ENCODE measurements around the gene APOA5.
"Not testable (repeated sequence)": the region's sequence is repeated elsewhere in the genome, so short reads cannot be mapped to it uniquely, and the experiment has no call there.

The APOA5 gene

DNA sequence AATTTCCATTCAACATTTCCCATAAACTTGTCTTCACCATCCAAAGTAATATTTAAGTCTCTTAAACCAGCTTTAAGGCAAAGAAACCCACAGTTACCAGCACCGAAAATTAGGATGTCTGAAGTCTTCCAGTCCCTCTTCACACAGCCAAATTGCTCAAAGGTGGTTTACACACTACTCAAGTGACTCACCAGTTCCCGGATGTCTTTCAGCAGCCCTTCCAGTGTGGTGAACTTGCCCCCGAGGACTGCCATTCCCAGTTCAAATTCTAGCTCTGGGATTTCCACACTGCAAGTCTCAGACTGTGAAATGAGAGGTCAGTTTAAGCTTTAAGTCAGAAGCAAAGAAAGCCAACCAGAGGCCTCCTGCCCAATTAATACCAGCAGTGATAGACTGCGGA is 9.0 kb downstream of the APOA5 start:
- DNase-seq (ENCODE audit: low read depth, low spot score) = no peak
- H3K4me3 ChIP-seq (ENCODE audit: low read length) = no peak overlapping the region

DNA sequence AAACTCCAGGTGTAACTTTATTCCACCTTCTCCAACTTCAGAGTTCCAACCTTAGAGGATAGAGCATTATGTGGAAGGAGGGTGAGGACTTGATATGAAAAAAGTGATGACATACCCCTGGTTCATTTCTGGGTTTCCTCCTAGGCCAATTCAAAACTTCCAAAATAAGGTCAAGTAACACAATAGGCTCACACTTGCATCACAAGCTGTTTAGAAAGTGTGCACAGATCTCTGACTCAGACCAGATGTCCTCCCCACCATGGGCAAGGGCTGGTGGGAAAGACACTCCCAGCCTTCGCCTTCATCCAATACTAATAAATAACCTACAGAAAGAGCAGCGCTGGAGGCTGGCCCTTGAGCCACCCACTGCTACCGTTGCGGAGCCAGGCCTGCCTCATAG is 13.1 kb downstream of the APOA5 start:
- no peak for DNase-seq (ENCODE audit: low read depth, low spot score)
- no peak overlapping the region for H3K4me3 ChIP-seq (ENCODE audit: low read length)

DNA sequence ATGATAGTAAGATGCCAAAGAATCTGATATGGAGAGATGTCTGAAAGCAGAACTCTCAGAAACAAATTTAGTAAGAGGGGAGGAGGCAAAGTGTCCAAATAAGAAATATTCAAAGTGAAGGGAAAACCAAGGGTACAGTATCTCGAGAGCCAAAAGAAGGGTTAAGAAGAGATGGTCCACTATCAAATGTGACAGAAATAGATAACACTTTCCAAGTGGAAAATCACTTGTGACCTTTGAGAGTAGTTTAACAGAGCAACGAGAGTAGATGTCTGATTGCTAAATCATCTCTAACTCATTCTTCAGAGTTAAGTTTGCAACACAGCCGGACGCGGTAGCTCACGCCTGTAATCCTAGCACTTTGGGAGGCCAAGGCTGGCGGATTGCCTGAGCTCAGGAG is 14.6 kb downstream of the APOA5 start:
- DNase-seq (ENCODE audit: low read depth, low spot score) = no peak
- H3K4me3 ChIP-seq (ENCODE audit: low read length) = no peak overlapping the region

DNA sequence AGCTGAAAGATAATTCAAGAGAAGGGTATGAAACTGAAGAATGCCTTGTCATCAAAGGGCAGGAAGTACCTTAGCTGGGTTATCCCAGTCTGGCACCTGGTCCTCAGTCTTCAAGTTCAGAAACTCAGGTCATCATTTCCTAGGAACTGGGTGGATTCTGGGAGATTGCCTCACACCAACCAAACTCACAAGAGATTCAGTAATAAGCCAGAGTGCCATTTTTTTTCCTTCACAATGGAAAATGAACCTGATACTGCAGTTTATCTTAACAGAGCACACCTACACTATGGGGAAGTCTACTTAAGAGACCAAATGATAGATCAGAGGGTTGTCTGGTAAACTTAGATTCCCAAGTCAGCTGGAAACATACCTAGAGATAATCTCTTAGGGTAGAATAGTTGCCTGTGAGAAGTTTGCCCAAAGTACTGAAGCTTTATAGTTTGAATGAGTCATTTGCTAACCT is 15.1 kb downstream of the APOA5 start:
- no peak for DNase-seq (ENCODE audit: low read depth, low spot score)
- no peak overlapping the region for H3K4me3 ChIP-seq (ENCODE audit: low read length)

DNA sequence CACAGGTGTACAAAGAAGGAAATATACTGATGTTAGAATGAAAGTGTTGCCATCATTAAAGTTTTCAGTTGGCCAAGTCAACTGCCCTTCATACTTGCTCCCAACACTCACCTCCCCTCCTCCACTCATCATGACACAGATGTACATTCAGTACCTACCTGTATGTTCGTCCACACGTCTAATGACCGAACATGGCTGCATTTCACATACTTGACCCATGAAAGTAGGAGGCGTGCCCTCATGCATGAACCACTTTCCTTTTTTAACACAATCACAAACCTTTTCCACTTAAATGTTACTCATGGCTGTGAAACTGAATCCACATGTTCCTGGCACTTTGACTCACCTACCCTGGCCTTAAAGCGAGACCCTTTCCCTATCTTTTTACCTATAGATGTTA is 15.7 kb downstream of the APOA5 start:
- no peak overlapping the region for H3K4me3 ChIP-seq (ENCODE audit: low read length)

DNA sequence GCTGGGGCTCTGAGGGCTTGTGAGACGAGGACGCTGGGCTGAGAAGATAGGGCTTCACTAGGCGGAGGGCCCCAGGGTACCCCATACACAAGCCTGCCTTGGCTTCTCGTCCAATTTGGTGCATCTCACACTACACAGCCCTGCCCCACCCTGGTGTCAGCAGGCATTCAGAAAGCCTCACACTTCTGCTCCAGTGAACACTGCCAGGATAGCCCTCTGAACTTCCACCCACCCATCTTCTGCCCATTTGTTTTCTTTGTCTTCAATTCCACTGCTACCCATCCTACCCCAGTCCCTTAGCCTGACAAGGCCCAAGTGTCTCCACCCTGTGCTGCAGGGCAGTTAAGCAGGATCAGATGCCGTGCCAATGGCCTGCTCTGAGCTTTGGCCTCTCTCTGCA is 17.0 kb downstream of the APOA5 start:
- DNase-seq (ENCODE audit: low read depth, low spot score) = no peak
- H3K4me3 ChIP-seq (ENCODE audit: low read length) = no peak overlapping the region

More for the DNA sequence above, 15.7 kb downstream of the APOA5 start:
- DNase-seq (ENCODE audit: low read depth, low spot score) = no peak

DNA sequence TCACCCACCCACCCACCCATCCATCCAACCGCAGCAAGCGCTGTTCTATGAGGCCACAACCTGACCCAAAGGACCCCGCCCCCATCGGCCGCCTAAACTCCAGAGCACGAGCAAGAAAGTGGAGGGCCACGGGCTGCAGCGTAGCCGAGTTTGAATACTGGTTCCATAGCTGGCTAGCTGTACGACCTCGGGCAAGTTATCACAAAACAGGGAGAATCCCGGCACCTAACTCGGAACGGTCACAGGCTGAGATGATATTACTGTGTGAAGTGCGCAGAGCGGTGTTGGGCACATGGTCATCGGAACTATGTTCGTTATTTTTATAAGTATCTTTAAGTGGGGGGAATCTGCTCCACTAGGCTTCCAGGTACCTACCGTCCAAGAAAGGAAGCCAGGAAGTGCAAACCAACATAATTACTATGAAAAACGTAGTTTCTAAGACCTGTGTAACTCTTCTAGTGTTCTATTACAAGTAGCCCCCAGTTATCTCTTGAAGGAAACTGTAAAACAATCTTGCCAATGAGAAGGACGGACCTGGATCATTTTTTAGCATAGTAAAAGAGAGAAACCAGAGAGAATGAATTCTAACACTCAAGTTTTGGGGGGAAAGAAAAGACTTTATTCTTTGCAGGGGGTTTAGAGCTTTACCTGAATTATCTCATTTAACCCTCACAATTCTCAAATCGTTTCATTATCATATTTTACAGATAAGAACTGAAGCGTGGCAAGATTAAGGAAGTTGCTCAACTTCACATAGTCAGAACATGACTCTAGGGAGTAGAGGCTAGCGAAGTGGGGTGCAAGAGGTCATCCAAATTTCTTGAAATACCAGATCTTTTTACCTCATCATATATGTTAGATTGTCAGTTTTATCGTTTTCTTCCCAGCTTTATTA is 18.2 kb downstream of the APOA5 start:
- H3K4me3 ChIP-seq (ENCODE audit: low read length) = peak overlapping the region; percentile 74
- no peak for DNase-seq (ENCODE audit: low read depth, low spot score)

DNA sequence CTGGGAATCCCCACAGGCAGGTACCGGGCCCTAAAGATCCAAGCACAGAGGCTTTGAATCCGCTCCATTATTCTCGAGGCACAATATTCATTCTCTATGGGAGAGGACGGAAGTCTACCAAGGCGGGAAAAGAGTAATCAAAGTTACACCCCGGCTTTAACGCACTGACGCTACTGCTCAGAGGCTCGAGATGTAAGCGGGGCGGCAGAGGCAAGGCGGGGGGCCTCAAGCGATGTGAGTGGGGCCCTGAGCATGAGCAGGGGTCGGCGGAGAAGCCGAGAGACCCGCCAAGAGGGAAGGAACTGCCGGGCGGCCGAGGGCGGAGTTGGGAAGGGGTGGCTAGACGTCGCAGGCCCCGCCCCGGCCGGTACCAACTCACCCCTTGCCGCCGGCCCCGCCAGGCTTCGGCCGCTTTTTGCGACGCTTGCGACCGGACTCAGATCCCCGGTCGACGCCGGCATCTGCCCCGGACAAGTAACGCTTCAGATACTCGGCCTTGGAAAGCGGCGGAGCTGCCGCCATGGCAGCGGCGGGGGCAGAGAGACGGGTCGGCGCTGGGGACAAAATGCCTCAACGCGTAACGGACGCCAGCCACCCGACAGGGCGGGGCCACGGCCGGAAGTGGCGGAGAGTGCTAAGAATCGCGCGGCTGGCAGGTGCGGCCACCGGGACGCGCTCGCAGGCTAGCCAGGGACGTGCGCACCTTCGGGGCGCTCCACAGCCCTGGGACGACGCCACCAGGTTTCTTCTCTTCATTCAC is 19.1 kb downstream of the APOA5 start, which contains the start of gene BUD13:
Gene BUD13, minus strand, starts transcription at position 545 of the 760 bp plus-strand sequence. Its CDS starts 23 bp downstream, at position 522.
- peak within 1 kb of the TSS; percentile 74 for H3K4me3 ChIP-seq (ENCODE audit: low read length)
- peak; percentile 85 for DNase-seq (ENCODE audit: low read depth, low spot score)

DNA sequence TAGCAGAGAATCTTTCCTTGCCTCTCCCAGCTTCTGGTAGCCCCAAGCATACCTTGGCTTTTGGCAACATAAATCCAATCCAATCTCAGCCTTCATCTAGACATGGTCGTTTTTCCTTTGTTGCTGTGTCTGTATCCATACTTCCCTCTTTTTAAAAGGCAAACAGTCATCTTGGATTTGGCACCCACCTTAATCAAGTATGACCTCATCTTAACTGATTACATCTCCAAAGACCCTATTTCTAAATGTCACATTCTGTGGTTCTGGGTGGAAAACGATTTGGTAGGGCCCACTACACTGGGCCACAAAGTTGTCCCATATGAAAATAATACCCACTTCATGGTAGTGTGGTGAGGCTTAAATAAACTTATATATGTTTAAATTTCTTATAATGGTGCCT is 19.7 kb downstream of the APOA5 start:
- no peak for DNase-seq (ENCODE audit: low read depth, low spot score)

DNA sequence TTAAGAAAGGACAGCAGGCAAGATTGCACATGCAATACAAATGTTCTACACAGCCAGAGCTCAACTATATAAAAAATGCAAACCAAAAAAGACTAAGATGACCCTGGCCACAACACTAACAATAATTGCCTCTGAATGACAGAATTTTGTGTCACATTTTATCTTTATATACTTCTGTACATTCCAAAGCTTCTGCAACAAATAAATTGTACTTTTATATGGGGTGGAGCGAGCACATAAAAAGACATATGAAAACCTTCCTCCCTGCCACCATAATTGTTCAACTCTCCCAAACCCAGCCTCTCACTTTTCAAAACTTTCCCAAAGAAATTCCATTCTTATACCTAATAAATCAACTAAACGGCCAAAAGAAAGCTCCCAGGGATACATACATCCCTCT is 29.5 kb downstream of the APOA5 start:
- no peak for DNase-seq (ENCODE audit: low read depth, low spot score)
- no peak overlapping the region for H3K4me3 ChIP-seq (ENCODE audit: low read length)

More for the DNA sequence above, 19.7 kb downstream of the APOA5 start:
- H3K4me3 ChIP-seq (ENCODE audit: low read length) = peak overlapping the region; percentile 74

DNA sequence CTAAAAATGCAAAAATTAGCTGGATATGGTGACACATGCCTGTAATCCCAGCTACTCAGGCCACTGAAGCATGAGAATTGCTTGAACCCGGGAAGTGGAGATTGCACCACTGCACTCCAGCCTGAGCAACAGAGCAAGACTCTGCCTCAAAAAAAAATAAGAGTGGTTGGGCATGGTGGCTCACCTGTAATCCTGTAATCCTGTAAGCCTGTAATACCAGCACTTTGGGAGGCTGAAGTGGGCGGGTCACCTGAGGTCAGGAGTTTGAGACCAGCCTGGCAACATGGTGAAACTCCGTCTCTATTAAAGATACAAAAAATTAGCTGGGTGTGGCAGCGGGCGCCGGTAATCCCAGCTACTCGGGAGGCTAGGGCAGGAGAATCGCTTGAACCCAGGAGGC is 35.6 kb downstream of the APOA5 start:
- not testable (repeated sequence) for H3K4me3 ChIP-seq (ENCODE audit: low read length); DNase-seq (ENCODE audit: low read depth, low spot score)

DNA sequence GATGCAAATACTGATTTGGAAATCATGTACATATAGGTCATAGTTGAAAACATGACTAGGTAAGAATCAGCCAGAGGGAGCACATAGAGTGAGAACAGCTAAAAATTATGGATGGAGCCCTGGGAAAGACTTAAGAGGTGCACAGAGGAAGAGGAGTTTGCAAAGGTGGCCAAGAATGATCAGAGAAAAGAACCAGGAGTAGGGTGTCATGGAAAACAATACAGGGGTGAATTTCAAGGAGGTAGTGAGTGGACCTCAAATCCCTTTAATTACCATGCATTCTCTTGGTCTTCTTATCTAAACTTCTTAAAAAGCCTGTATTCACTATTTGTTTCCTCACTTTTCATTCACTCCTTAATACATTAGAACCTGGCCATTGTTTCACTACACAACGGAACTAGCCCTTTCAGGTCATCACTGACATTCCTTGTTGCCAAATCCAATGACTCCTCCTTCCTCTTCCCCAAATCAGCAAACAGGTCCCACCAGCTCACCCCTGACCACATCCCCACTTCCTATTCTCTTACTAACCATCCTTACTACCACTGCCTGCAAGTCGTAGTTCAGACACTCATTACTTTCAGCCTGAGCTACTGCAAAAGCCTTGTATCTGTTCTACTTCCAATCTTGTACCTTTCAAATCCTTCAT is 41.5 kb downstream of the APOA5 start:
- no peak overlapping the region for H3K4me3 ChIP-seq (ENCODE audit: low read length)
- no peak for DNase-seq (ENCODE audit: low read depth, low spot score)

DNA sequence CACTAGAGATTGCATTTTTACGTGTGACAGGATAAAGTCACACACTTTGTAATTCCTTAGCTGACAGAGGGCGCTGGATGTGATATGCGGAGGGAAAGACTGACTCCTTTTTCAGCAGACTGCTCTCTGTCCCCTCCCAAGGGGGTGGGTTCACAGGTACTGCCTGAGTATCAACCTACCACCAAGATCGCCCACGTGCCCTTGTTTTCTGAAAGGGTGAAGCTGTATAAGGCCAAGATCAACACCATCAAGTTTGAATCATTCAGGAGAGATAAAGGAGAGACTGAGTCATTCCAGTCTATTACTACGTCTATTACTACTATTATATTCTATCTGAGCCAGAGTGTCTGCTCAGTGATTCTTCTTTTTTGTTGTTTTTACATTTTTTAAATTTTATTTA is 49.6 kb downstream of the APOA5 start:
- no peak for DNase-seq (ENCODE audit: low read depth, low spot score)
- no peak overlapping the region for H3K4me3 ChIP-seq (ENCODE audit: low read length)

DNA sequence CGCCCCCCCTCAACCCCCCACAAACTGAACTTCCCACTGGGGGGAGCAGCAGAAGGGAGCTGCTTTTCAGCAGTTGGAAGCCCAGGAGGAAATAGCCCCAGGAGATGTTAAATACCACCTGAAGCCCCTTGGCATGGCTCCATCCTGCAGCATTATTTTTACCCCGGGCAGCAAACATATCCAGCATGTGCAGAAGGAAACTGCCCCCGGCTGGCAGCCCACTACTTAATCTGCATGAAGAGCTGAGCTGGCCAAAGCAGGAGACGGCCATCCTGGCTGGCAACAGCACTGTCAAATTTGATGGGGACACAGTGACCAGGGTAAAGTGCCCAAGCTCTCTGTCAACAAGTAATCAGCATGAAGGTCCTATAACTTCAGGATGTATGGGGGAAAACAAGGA is 50.9 kb downstream of the APOA5 start:
- DNase-seq (ENCODE audit: low read depth, low spot score) = no peak
- H3K4me3 ChIP-seq (ENCODE audit: low read length) = no peak overlapping the region
